K562 (cell line): ENCODE results near the gene OSCP1. TPM values are rescaled to one million over a fixed set of nuclear protein-coding genes. Genes with fewer than 3 reads are reported as not detected.
A peak's percentile ranks its signal among the peaks of the same experiment; 100 is the strongest.

Experiments used
- ATAC-seq: fragments of 200-7000 bp; cut with Tn5 transposase; 3 replicates; pipeline ENCODE4 v1.9.1; 2020; ENCODE audit warnings: moderate library complexity
- BruUV-seq: library from RNA; stranded (reverse); fragments of 400-500 nt; replicated peaks from 2 replicates; lab custom pipeline; 2021; lab: Mats Ljungman, UMichigan
- CTCF ChIA-PET: fragments of 300-600 bp; formaldehyde crosslinking; extraction: SDS; loops from one replicate; lab custom pipeline; 2021; ENCODE audit warnings: low intra/inter-chr PET ratio; lab: Yijun Ruan, JAX
- POLR2A ChIA-PET: fragments of 300-600, 350-650 bp; sonication (Branson Sonifier 250); formaldehyde crosslinking; extraction: SDS; loops from one replicate; lab custom pipeline; 2021; ENCODE audit warnings: antibody characterized with exemption, inconsistent platforms; lab: Yijun Ruan, JAX
- DNase-seq, 4 experiments: peaks; one replicate each; pipeline versions ENCODE4 v3.0.0 to v3.0.0-alpha.2; 2011 to 2018; ENCODE audit warnings: low spot score in 3 of 4, mixed read lengths in 3 of 4; ENCODE audit errors: extremely low read depth in 1 of 4
- FAIRE-seq: peaks from 2 replicates; lab custom pipeline; 2011; peaks lifted over from hg19 to GRCh38; lab: Jason Lieb, UNC
- H2AFZ ChIP-seq: 2 replicates; pipeline ENCODE4 v1.6.0; 2011; ENCODE audit warnings: low read depth, low read length, control low read depth, inconsistent platforms
- H3K27ac ChIP-seq: fragments of 200-600 bp; 3 replicates; pipeline ENCODE4 v1.8.0; 2011; ENCODE audit warnings: low read depth, mild to moderate bottlenecking, control low read depth, inconsistent platforms, low read length, moderate library complexity, mixed read lengths; ENCODE audit errors: extremely low read depth
- H3K27me3 ChIP-seq, 2 experiments: fragments of 300-600 bp in 1 of 2; 2 replicates in 1 of 2; 3 replicates in 1 of 2; pipeline versions ENCODE4 v1.6.0 to v1.8.0; 2011; ENCODE audit warnings: inconsistent platforms in 2 of 2, low read length in 2 of 2, mild to moderate bottlenecking in 1 of 2, mixed read lengths in 1 of 2, moderate library complexity in 1 of 2; ENCODE audit not compliant: control insufficient read depth in 2 of 2, insufficient read depth in 2 of 2
- H3K36me3 ChIP-seq: fragments of 300-600 bp; 3 replicates; pipeline ENCODE4 v1.8.0; 2011; ENCODE audit warnings: mild to moderate bottlenecking, low read length, inconsistent platforms; ENCODE audit not compliant: control insufficient read depth, insufficient read depth
- H3K4me1 ChIP-seq, 2 experiments: fragments of 200-600 bp in 1 of 2; replicated peaks in 1 of 2; 2 replicates in 1 of 2; 3 replicates in 1 of 2; pipeline versions ENCODE4 v1.5.1 to v1.8.0; 2011; ENCODE audit warnings: inconsistent platforms in 2 of 2, low read length in 2 of 2, mild to moderate bottlenecking in 1 of 2, mixed read lengths in 1 of 2, moderate library complexity in 1 of 2; ENCODE audit not compliant: control insufficient read depth in 2 of 2, insufficient read depth in 2 of 2
- H3K4me2 ChIP-seq: 2 replicates; pipeline ENCODE4 v1.6.1; 2011; ENCODE audit warnings: low read length, control low read depth, inconsistent platforms, mixed read lengths; ENCODE audit not compliant: insufficient read depth
- H3K4me3 ChIP-seq: fragments of 200-600 bp; sonication (generic), shearing (Covaris generic); 2 replicates; pipeline ENCODE4 v1.5.1; 2016; ENCODE audit warnings: control low read depth, inconsistent platforms
- H3K79me2 ChIP-seq: fragments of 200-600 bp; 3 replicates; pipeline ENCODE4 v1.8.0; 2011; ENCODE audit warnings: low read length, inconsistent platforms; ENCODE audit not compliant: control insufficient read depth, insufficient read depth
- H3K9ac ChIP-seq, 2 experiments: 2 replicates each; pipeline versions ENCODE4 v1.6.0 to v1.6.1; 2011; ENCODE audit warnings: low read depth in 2 of 2, low read length in 2 of 2, control low read depth in 1 of 2, inconsistent platforms in 1 of 2, mild to moderate bottlenecking in 1 of 2, mixed read lengths in 1 of 2; ENCODE audit not compliant: insufficient read depth in 1 of 2
- H3K9me1 ChIP-seq: one replicate; pipeline ENCODE4 v1.6.0; 2011; ENCODE audit warnings: inconsistent platforms, mild to moderate bottlenecking, low read length, moderate library complexity; ENCODE audit not compliant: control insufficient read depth, insufficient read depth
- H3K9me3 ChIP-seq: replicated peaks from 2 replicates; pipeline ENCODE4 v1.5.1; 2011; ENCODE audit warnings: low read depth, low read length, inconsistent platforms; ENCODE audit not compliant: control insufficient read depth, insufficient read depth
- H4K20me1 ChIP-seq: replicated peaks from 2 replicates; pipeline ENCODE4 v1.6.1; 2011; ENCODE audit warnings: low read length, inconsistent platforms, mixed read lengths; ENCODE audit not compliant: control insufficient read depth, insufficient read depth
- ADNP ChIP-seq: fragments of 200-800 bp; sonication (Bioruptor generic); IDR thresholded peaks from 2 replicates; pipeline ENCODE4 v1.6.1; 2016; ENCODE audit warnings: missing genetic modification characterization, missing compliant biosample characterization
- ARHGAP35 ChIP-seq: fragments of 450-650 bp; IDR thresholded peaks from 2 replicates; pipeline ENCODE4 v1.6.1; 2018; ENCODE audit not compliant: partially characterized antibody
- ARID3B ChIP-seq: fragments of 250-450 bp; sonication (Bioruptor Pico); IDR thresholded peaks from 2 replicates; pipeline ENCODE4 v1.4.0; 2020; ENCODE audit warnings: borderline replicate concordance
- ASH1L ChIP-seq: fragments of 450-650 bp; IDR thresholded peaks from 2 replicates; pipeline ENCODE4 v1.6.1; 2018; ENCODE audit warnings: borderline replicate concordance, mild to moderate bottlenecking, low read depth; ENCODE audit not compliant: partially characterized antibody
- CEBPG ChIP-seq, 3 experiments: fragments of 200-800 bp in 1 of 3; sonication (Bioruptor generic) in 1 of 3; sonication (generic) in 1 of 3; formaldehyde crosslinking in 1 of 3; IDR thresholded peaks in 2 of 3; conservative IDR thresholded peaks in 1 of 3; 2 replicates each; pipeline versions ENCODE4 v1.6.1 to v1.8.0; 2016 to 2022; ENCODE audit warnings: missing compliant biosample characterization in 2 of 3, missing genetic modification characterization in 2 of 3, mild to moderate bottlenecking in 1 of 3, missing genetic modification reagents in 1 of 3
- NR2C2 ChIP-seq, 2 experiments: fragments of 200-800 bp in 1 of 2; sonication (Bioruptor generic) in 1 of 2; sonication (generic) in 1 of 2; formaldehyde crosslinking in 1 of 2; IDR thresholded peaks; 2 replicates each; pipeline versions ENCODE4 v1.6.1 to v1.8.0; 2016 to 2022; ENCODE audit warnings: mild to moderate bottlenecking in 1 of 2, missing compliant biosample characterization in 1 of 2, missing genetic modification characterization in 1 of 2, missing genetic modification reagents in 1 of 2
- SMAD1 ChIP-seq: fragments of 150-350 bp; IDR thresholded peaks from 2 replicates; pipeline ENCODE4 v1.6.1; 2014; ENCODE audit warnings: low read length, low read depth; ENCODE audit not compliant: partially characterized antibody
- SMAD4 ChIP-seq: fragments of 250-450 bp; sonication (Bioruptor Pico); conservative IDR thresholded peaks from 2 replicates; pipeline ENCODE4 v1.8.0; 2021; ENCODE audit warnings: inconsistent platforms, mild to moderate bottlenecking, moderate library complexity
- SOX6 ChIP-seq: fragments of 450-650 bp; IDR thresholded peaks from 2 replicates; pipeline ENCODE4 v1.6.1; 2014; ENCODE audit warnings: mild to moderate bottlenecking
- TCF3 ChIP-seq: sonication (generic); formaldehyde crosslinking; IDR thresholded peaks from 2 replicates; pipeline ENCODE4 v1.4.0; 2020; ENCODE audit warnings: mild to moderate bottlenecking, missing genetic modification reagents
- ZNF217 ChIP-seq: sonication (generic); formaldehyde crosslinking; IDR thresholded peaks from 2 replicates; pipeline ENCODE4 v1.8.0; 2022; ENCODE audit warnings: mild to moderate bottlenecking, missing genetic modification reagents
- ZNF57 ChIP-seq: fragments of 450-650 bp; formaldehyde crosslinking; IDR thresholded peaks from 2 replicates; pipeline ENCODE4 v1.4.0; 2020; ENCODE audit warnings: mild to moderate bottlenecking, moderate library complexity
- WGBS: fragments of 100-300 bp; shearing (Covaris generic); methylation state at CpG from one replicate; pipeline ENCODE4 v1.1.6; 2016; ENCODE audit warnings: low coverage, mixed read lengths; ENCODE audit not compliant: insufficient coverage; ENCODE audit errors: missing lambda C conversion rate; 5-methylcytosine and 5-hydroxymethylcytosine counted together
- in situ Hi-C: fragments of 300-500 bp; cut with MboI; formaldehyde crosslinking; loops from 4 replicates; pipeline ENCODE4 v1.15.0; 2018; ENCODE audit warnings: inconsistent platforms, mixed read lengths
- intact Hi-C: fragments of 100-400 bp; cut with micrococcal nuclease; formaldehyde crosslinking; loops from 2 replicates; pipeline ENCODE4 v1.14.2; 2022
- polyA plus RNA-seq, 8 experiments: library from polyadenylated mRNA; depleted of rRNA in 4 of 8; stranded (reverse) in 5 of 8; unstranded in 3 of 8; fragments of >200 nt; fragmentation: Nextera tagmentation in 2 of 8; fragmentation: Illumina TruSeq in 1 of 8; extraction: Ambion mirVana in 2 of 8; extraction: Trizol in 1 of 8; gene quantifications; 2 replicates each; pipeline versions ENCODE4 v1.2.1 to v1.2.3, GENCODE V29; 2011 to 2014; ENCODE audit warnings: inconsistent platforms in 1 of 8, missing spikeins in 1 of 8
- total RNA-seq, 7 experiments: library from RNA; depleted of rRNA in 6 of 7; stranded (reverse); fragments of >200 nt in 6 of 7; fragmentation: Illumina TruSeq in 2 of 7; extraction: Trizol in 2 of 7; gene quantifications; 2 replicates each; pipeline versions ENCODE4 v1.2.1 to v1.2.3, GENCODE V29; 2011 to 2021; ENCODE audit warnings: low replicate concordance in 1 of 7
- TF ChIP-seq, protein P1 (sequence below): sonication (generic); IDR thresholded peaks from 2 replicates; pipeline ENCODE4 v1.6.1; 2016
- TF ChIP-seq, protein P2 (sequence below), 2 experiments: fragments of 450-650 bp; conservative IDR thresholded peaks; 2 replicates each; pipeline ENCODE4 v1.6.1; 2017; ENCODE audit warnings: mild to moderate bottlenecking in 2 of 2, moderate library complexity in 2 of 2

OSCP1 gene
- total and polyA plus RNA-seq, 9 of the 15 experiments (the other 6 are each of a cell fraction or from before 2014, with no cell fraction given) = 0.15 to 0.40 (median 0.33) TPM; not detected in 5

DNA sequence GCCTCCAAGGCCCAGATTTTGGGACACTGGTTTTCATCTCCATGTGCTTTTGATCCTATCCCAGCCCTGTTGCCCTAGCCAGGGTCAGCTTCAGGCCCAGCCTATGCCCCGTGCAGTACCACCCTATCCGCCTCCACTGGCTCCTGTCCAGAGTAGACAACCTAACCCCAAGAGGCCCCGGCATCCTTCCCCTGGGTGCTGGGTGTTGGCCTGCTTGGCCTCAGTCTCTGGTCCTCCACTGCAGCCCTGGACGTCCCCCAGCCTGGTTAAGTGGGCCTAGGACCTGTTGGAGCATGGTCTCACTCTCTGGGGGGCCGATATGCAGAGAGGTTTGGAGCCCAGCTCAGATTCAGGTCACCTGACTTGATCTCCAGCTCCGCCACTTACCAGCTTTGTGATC is 30.8 kb upstream of the OSCP1 start (continued):
- TF ChIP-seq, protein P1, sequence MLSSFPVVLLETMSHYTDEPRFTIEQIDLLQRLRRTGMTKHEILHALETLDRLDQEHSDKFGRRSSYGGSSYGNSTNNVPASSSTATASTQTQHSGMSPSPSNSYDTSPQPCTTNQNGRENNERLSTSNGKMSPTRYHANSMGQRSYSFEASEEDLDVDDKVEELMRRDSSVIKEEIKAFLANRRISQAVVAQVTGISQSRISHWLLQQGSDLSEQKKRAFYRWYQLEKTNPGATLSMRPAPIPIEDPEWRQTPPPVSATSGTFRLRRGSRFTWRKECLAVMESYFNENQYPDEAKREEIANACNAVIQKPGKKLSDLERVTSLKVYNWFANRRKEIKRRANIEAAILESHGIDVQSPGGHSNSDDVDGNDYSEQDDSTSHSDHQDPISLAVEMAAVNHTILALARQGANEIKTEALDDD = no peak
- TF ChIP-seq ZNF57 = no peak
- TF ChIP-seq, protein P2, sequence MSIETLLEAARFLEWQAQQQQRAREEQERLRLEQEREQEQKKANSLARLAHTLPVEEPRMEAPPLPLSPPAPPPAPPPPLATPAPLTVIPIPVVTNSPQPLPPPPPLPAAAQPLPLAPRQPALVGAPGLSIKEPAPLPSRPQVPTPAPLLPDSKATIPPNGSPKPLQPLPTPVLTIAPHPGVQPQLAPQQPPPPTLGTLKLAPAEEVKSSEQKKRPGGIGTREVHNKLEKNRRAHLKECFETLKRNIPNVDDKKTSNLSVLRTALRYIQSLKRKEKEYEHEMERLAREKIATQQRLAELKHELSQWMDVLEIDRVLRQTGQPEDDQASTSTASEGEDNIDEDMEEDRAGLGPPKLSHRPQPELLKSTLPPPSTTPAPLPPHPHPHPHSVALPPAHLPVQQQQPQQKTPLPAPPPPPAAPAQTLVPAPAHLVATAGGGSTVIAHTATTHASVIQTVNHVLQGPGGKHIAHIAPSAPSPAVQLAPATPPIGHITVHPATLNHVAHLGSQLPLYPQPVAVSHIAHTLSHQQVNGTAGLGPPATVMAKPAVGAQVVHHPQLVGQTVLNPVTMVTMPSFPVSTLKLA (conservative IDR thresholded peaks at IDR 0.05) = no peak
- no peak for TF ChIP-seq ARHGAP35
- TF ChIP-seq ASH1L = no peak
- TF ChIP-seq TCF3 (CRISPR knock-in tag) = no peak
- TF ChIP-seq SOX6 = no peak
- TF ChIP-seq ZNF217 (CRISPR knock-in tag) = no peak
- no peak for TF ChIP-seq SMAD1

GRCh38 chr1:36480161-36480560 is 29.9 kb upstream of the OSCP1 start:
- no peak for DNase-seq
- no peak overlapping the region for H2AFZ ChIP-seq
- ChIA-PET POLR2A (interaction anchor here (1.0 to 1.7 kb wide), 2 partner anchors 16 to 43 kb away, joined by 3 to 8 read pairs; partner anchors contain the start of gene MRPS15), CTCF (no interaction called here)
- no peak for FAIRE-seq
- ATAC-seq = no peak
- H3K36me3 ChIP-seq = no peaks in the 10 kb centered on the region
- H3K4me3 ChIP-seq = no peak overlapping the region
- WGBS = 51% methylated on average over 2 of the region's 2 CpGs
- intact Hi-C loops = no loop called here
- H3K27ac ChIP-seq = no peak overlapping the region
- TF ChIP-seq CEBPG (CRISPR knock-in tag; IDR thresholded peaks at IDR 0.05) = no peak
- TF ChIP-seq CEBPG (tag; conservative IDR thresholded peaks at IDR 0.05 in 1 of 2, IDR thresholded peaks at IDR 0.05 in 1 of 2) = 0 out of 4 replicates have a peak, but pooled peaks of 1 of the 2 experiments have one; percentile 6
- TF ChIP-seq ADNP (tag) = no peak
- TF ChIP-seq SMAD4 (CRISPR knock-in tag) = 0 out of 2 replicates have a peak, but pooled peaks have one; percentile 27
- TF ChIP-seq NR2C2 (CRISPR knock-in tag; IDR thresholded peaks at IDR 0.05) = 0 out of 2 replicates have a peak, but pooled peaks have one; percentile 37
- no peak for TF ChIP-seq NR2C2 (tag; IDR thresholded peaks at IDR 0.05)
- TF ChIP-seq ARID3B (CRISPR knock-in tag) = 0 out of 2 replicates have a peak, but pooled peaks have one; percentile 5
- H3K27me3 ChIP-seq = no peaks in the 10 kb centered on the region
- no peak overlapping the region; the same call in 1 of the 2 replicates for H3K4me2 ChIP-seq
- no peaks in the 10 kb centered on the region for H3K9me1 ChIP-seq
- peaks cover 29 to 31% of the 10 kb centered on the region in 2 experiments for H3K4me1 ChIP-seq
- in situ Hi-C loops = no loop called here
- 0 out of 4 replicates have a peak overlapping the region, but pooled peaks of 1 of the 2 experiments have one; percentile 21 for H3K9ac ChIP-seq
- BruUV-seq = no TSS peak
- no peaks in the 10 kb centered on the region for H3K9me3 ChIP-seq
- H4K20me1 ChIP-seq = no peaks in the 10 kb centered on the region
- H3K79me2 ChIP-seq = no peaks in the 10 kb centered on the region
